Measurements from ENCODE around the gene GATAD2A. TPM values are rescaled to one million over a fixed set of nuclear protein-coding genes. Genes with fewer than 3 reads are reported as not detected.

The GATAD2A gene
- total and polyA plus RNA-seq, 2 of the 8 experiments (the other 6 are each of a cell fraction or from before 2014, with no cell fraction given): 38.4 to 205 TPM

GRCh38 chr19:19425170-19425875 is 19.8 kb downstream of the GATAD2A start (continued):
- TF ChIP-seq ASH2L (IDR thresholded peaks at IDR 0.05; ENCODE audit: low read length) (no peak), MAX (IDR thresholded peaks at IDR 0.05) (no peak), SRF (IDR thresholded peaks at IDR 0.05; ENCODE audit: low read depth, low read length) (no peak), NANOG (IDR thresholded peaks at IDR 0.05; ENCODE audit: insufficient read depth, low read depth, low read length, poor library complexity, severe bottlenecking) (no peak), YY1 (IDR thresholded peaks at IDR 0.05; ENCODE audit: low read depth, low read length) (no peak), TBP (IDR thresholded peaks at IDR 0.05; ENCODE audit: low read depth, low read length) (no peak), BCL11A (IDR thresholded peaks at IDR 0.05; ENCODE audit: low read depth in 2 of 2, low read length in 2 of 2) (no peak), SUZ12 (IDR thresholded peaks at IDR 0.05; ENCODE audit: low read length) (no peak), ATF2 (IDR thresholded peaks at IDR 0.05; ENCODE audit: low read length) (no peak)

All from H1 (cell line).